Colon (tissue), 2 donors: ENCODE measurements around the gene CARD14.
"Not testable (repeated sequence)": the region's sequence is repeated elsewhere in the genome, so short reads cannot be mapped to it uniquely, and the experiment has no call there.

Experiments used
- FAIRE-seq: peaks from 2 replicates; lab custom pipeline; 2012; peaks lifted over from hg19 to GRCh38; lab: Jason Lieb, UNC
- donor health status: control.
- donor health status: control.

CARD14 gene

DNA sequence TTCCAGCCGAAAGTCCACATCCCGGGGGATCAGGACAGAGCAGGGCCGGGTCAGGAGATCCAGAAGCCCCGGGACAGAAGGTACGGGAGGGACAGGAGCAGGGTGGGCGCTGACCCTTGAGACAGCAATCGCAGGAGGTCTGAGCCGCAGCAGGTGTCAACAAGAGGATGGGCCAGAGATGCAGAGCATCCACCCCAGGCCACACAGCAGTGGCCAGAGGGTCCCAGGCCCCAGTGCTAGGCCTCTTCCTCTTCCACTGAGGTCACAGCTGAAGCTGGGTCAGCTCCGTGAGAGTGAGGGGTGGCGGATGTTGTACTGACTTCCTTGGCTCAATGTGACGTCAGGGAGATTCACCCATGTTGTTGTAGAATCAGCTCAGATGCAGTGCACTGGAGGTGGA, 82.1 kb downstream of the CARD14 start:
- no peak for FAIRE-seq

DNA sequence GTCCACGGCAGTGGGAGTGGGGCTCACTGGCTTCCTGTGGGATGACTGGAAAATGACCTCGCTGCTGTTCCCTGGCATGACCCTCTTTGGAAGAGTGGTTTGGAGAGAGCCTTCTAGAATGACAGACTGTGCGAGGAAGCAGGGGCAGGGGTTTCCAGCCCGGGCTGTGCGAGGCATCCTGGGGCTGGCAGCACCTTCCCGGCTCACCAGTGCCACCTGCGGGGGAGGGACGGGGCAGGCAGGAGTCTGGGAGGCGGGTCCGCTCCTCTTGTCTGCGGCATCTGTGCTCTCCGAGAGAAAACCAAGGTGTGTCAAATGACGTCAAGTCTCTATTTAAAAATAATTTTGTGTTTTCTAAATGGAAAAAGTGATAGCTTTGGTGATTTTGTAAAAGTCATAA, 83.0 kb downstream of the CARD14 start:
- no peak for FAIRE-seq

DNA sequence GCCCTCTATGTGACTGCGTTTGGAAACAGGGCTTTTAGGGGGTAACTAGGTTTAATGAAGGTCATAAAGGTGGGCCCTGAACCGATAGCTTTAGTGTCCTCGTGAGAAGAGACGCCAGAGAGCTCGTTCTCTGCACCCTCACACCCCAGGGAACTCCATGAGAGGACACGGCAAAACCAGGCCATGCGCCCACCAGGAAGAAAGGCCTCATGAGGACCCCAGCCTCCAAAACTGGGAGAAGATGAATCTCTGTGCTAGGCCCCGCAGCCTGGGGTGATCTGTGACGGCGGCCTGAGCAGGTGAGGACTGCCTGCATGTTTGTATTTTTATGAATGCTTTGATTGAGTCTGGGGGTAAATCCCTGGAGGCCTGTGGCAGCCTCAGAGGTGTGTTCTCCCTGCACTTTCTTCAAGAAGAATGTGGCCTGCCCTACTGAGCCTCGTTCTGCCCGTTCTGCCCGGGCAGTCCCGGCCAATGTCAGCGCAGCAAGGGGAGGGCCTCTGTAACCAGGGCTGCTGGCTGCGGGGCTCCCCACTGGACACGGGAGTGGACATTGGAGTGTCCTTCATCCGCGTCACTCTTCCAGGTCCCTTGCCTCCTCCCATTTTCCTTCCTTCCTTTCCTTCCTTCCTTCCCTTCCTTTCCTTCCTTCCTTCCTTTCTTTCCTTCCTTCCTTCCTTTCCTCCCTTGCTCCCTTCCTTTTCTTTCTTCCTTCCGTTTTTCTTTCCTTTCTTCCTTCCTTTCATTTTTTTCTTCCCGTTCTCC, 84.0 kb downstream of the CARD14 start:
- no peak for FAIRE-seq

DNA sequence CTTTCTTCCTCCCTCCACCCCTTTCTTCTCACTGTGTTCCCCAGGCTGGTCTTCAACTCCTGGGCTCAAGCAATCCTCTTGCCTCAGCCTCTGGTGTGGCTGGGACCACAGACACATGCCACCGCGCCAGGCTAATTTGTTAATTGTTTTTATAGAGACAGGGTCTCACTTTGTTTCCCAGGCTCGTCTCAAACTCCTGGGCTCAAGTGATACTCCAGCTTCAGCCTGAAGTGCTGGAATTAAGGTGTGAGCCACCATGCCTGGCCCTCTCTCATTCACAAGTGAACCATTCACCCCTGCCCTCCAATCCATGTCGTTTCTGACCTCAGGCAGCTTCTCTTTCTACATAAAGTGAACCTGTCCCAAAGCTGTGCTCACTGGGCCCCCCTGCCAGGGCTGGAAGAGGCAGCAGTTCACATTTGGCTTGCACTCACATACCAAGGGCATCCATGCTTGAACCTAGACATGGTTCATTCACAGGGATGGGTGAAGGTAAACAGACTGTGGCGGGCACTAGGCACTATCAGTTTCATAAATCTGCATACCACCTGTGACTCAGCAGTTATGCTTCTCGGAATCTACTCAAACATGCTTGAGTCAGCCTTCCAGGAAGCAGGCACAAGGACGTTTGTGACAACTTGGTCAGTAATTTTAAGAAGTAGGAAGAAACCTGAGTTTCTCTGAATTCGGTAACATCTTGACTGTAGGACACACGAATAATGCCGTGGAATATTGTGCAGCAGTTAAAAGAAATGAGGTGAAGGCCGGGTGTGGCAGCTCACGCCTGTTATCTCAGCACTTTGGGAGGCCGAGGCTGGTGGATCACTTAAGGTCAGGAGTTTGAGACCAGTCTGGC, 84.8 kb downstream of the CARD14 start:
- no peak for FAIRE-seq

DNA sequence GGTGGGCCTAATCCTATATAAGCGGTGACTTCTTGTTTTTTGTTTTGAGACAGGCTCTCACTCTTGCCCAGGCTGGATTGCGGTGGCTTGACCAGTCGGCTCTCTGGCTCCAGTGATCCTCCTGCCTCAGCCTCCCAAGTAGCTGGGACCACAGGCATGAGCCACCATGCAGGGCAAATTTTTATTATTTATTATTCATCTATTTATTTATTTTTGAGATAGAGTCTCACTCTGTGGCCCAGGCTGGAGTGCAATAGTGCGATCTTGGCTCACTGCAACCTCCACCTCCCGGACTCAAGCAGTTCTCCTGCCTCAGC, 86.2 kb downstream of the CARD14 start:
- no peak for FAIRE-seq

DNA sequence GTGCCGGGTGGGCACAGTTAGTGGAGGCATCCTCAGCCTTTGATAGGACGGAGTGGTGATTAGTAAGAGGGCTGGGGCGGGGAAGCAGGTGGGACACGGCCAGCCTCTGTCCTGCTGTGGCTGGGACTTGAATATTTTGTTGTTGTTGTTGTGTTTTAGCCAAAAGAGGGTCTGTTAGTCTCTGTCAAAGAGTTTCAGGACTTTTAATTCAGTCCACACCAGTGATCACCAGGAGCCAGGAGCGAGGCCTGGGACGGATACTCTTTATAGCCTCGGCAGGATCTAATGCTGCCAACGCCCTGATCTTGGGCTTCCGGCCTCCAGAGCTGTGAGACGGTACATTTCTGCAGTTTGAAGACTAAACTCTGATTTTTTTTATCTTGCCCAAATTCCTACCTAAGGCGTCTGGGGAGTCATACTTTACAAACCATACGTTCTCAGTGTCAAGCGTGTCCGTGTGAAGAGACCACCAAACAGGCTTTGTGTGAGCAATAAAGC, 87.9 kb downstream of the CARD14 start:
- FAIRE-seq, result no peak

DNA sequence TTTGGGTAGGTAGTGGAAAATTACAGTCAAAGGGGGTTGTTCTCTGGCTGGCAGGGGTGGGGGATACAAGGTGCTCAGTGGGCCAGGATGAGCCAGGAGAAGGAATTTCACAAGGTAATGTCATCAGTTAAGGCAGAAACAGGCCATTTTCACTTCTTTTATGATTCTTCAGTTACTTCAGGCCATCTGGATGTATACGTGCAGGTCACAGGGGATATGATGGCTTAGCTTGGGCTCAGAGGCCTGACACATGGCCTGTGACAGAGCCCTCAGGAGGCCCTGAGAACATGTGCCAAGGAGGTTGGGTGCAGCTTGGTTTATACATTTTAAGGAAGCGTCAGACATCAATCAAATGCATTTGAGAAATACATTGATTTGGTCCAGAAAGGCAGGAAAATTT, 88.5 kb downstream of the CARD14 start:
- not testable (repeated sequence) for FAIRE-seq
